Stimulated activated effector memory CD8-positive, alpha-beta T cell treated with anti-CD3 and anti-CD28 coated beads, Interleukin-12 subunit alpha, Interleukin-12 subunit beta, amount 100 ng/mL, for 72 hours (primary cell): ENCODE data around the gene USP22.
"Not testable (repeated sequence)": the region's sequence is repeated elsewhere in the genome, so short reads cannot be mapped to it uniquely, and the experiment has no call there.

Experiments used
- ATAC-seq: fragments of 150-1000 bp; cut with Tn5 transposase; 2 replicates; pipeline ENCODE4 v1.10.0; 2021
- DNase-seq, 2 donors: peaks; one replicate each; pipeline ENCODE4 v3.0.0; 2021 to 2022; ENCODE audit warnings: low spot score in 2 of 2
- H3K27ac Mint-ChIP-seq: one replicate; pipeline ENCODE4 v1.8.0; 2022; ENCODE audit warnings: mild to moderate bottlenecking, mixed read lengths
- H3K36me3 Mint-ChIP-seq: one replicate; pipeline ENCODE4 v1.8.0; 2022; ENCODE audit warnings: mild to moderate bottlenecking, mixed read lengths
- H3K4me1 Mint-ChIP-seq: one replicate; pipeline ENCODE4 v1.8.0; 2022; ENCODE audit warnings: mixed read lengths
- H3K4me3 Mint-ChIP-seq: one replicate; pipeline ENCODE4 v1.8.0; 2022; ENCODE audit warnings: mild to moderate bottlenecking, mixed read lengths
- H3K9me3 Mint-ChIP-seq: one replicate; pipeline ENCODE4 v1.8.0; 2022; ENCODE audit warnings: mixed read lengths

USP22 gene

GRCh38 chr17:21061971-21062526 lies 19.2 kb upstream of the USP22 start:
- ATAC-seq (no peak), DNase-seq (no peak)
- Mint-ChIP-seq H3K36me3 (no peaks in the 10 kb centered on the region), H3K4me1 (peaks cover 5% of the 10 kb centered on the region), H3K4me3 (no peak overlapping the region), H3K9me3 (no peaks in the 10 kb centered on the region), H3K27ac (no peak overlapping the region)

DNA sequence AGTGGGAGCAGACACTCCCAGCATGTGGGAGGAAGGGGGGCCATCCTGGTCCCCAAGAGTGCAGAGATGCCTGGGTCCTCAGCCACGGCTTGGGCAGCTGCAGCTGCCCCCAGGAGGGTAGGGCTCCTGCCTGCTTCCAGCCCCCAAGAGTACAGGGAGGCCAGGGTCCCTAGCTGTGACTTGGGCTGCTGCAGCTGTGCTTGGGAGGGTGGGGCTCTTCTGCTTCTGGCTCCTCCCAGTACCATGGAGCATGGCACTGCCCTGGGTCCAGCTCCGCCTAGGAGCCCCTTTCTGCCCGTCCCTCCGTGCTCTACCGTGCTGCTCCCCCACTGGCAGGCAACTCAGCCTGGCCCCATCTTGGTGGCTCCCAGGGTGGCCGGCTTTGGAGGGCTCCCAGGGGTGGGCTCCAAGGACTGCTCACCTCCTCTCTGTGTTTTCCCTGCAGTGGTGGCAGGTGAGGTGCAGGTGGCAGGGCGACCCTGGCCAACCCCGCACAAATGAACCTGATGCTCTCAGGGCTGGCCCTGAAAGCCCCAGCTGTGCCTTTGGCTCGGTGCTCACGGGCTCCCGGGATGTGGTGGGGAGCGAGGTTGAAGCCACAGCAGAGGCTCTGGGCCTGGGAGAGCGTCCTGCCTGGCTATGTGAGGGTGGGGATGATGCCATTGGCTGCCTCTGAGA lies 18.5 kb upstream of the USP22 start:
- no peaks in the 10 kb centered on the region for H3K36me3 Mint-ChIP-seq
- H3K4me3 Mint-ChIP-seq: no peak overlapping the region
- peaks cover 5% of the 10 kb centered on the region for H3K4me1 Mint-ChIP-seq
- no peaks in the 10 kb centered on the region for H3K9me3 Mint-ChIP-seq
- DNase-seq: no peak
- no peak for ATAC-seq
- no peak overlapping the region for H3K27ac Mint-ChIP-seq

DNA sequence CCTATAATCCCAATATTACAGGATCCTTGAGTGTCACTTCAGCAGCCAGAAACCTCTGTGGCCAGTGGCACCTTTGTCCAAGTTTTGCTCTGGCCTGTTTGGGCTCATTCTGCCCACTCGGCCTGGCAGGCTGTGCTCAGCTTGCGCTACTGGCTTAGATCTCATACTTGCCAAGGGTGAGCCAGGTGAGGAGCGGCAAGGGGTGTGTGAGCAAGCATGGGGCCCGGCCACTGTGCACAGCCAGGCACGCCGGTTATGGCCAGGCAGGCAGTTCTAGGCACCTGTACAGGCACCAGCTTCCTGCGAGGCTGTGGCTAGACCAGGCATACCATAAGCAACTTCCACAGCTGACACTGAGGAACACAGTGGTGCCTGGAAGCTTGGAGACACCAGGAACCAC lies 16.9 kb upstream of the USP22 start:
- ATAC-seq (no peak), DNase-seq (no peak)
- H3K36me3 Mint-ChIP-seq: no peaks in the 10 kb centered on the region
- H3K27ac Mint-ChIP-seq: no peak overlapping the region
- no peak overlapping the region for H3K4me3 Mint-ChIP-seq
- H3K4me1 Mint-ChIP-seq: no peaks in the 10 kb centered on the region
- no peaks in the 10 kb centered on the region for H3K9me3 Mint-ChIP-seq

- Mint-ChIP-seq H3K9me3 (no peaks in the 10 kb centered on the region), H3K4me3 (no peak overlapping the region), H3K27ac (no peak overlapping the region), H3K36me3 (no peaks in the 10 kb centered on the region), H3K4me1 (no peaks in the 10 kb centered on the region)
- ATAC-seq (no peak), DNase-seq (no peak)
Observed at GRCh38 chr17:21058098-21058893, 15.5 kb upstream of the USP22 start.

DNA sequence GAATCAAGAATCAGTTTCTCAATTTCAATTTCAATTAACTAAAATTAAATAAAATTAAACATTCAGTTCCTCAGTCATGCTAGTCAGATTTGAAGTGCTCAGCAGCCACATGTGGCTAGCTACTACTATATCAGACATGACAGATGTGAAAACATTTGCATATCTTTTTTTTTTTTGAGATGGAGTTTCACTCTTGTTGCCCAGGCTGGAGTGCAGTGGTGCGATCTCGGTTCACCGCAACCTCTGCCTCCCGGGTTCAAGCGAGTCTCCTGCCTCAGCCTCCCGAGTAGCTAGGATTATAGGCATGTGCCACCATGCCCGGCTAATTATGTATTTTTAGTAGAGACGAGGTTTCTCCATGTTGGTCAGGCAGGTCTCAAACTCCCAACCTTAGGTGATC lies 10.2 kb upstream of the USP22 start:
- H3K4me3 Mint-ChIP-seq, H3K36me3 Mint-ChIP-seq, DNase-seq, H3K9me3 Mint-ChIP-seq, H3K4me1 Mint-ChIP-seq, H3K27ac Mint-ChIP-seq, ATAC-seq: not testable (repeated sequence)

GRCh38 chr17:21049457-21049856 lies 6.6 kb upstream of the USP22 start:
- no peaks in the 10 kb centered on the region for H3K36me3 Mint-ChIP-seq
- no peak overlapping the region for H3K4me3 Mint-ChIP-seq
- DNase-seq: no peak
- peaks cover 1% of the 10 kb centered on the region for H3K4me1 Mint-ChIP-seq
- ATAC-seq: no peak
- no peaks in the 10 kb centered on the region for H3K9me3 Mint-ChIP-seq
- H3K27ac Mint-ChIP-seq: no peak overlapping the region

DNA sequence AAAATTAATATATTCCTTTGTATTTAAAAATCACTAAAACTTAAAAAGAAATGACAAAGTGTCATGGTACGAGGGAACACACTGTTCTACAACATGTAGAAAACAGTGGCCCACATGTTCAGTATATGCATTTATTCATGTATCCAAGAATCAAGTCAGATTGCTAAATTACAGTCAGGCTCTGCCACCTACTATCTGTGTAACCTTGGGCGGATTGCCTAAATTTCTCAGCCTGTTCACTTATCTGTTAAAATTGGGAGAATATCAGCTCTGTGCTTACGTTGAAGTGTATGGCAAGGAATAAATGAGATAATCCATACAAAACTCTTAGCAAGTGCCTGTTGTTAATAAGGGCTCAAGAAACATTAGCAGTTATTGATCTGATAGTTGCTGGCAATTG lies 3.4 kb upstream of the USP22 start:
- Mint-ChIP-seq H3K4me3 (no peak overlapping the region), H3K27ac (no peak overlapping the region), H3K9me3 (no peaks in the 10 kb centered on the region), H3K4me1 (peaks cover 11% of the 10 kb centered on the region), H3K36me3 (peaks cover 9% of the 10 kb centered on the region)
- no peak for DNase-seq
- ATAC-seq: no peak

DNA sequence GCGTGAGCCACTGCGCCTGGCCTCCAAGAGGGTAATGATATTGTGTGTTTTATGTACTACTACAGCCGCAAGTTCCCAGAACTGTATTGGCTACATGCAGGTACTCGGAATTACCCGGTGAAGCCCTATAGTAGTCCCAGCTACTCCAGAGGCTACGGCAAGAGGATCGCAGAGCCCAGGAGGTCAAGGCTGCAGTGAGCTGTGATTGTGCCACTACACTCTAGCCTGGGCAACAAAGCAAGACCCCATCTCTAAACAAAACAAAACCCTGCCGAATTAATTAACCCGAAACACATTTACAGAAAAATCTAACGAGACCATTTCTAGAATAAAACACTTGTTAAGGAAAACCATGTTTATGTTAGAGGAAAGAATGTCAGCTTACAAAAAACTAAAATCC lies 2.2 kb upstream of the USP22 start:
- DNase-seq (no peak), ATAC-seq (no peak)
- Mint-ChIP-seq H3K4me1 (peaks cover 11% of the 10 kb centered on the region), H3K4me3 (peak overlapping the region; percentile 94), H3K36me3 (peaks cover 21% of the 10 kb centered on the region), H3K27ac (peak overlapping the region; percentile 94), H3K9me3 (no peaks in the 10 kb centered on the region)

GRCh38 chr17:21043296-21044232 lies 753 bp upstream of the USP22 start:
- peak overlapping the region; percentile 94 for H3K27ac Mint-ChIP-seq
- peaks cover 11% of the 10 kb centered on the region for H3K4me1 Mint-ChIP-seq
- ATAC-seq: peak; percentile 90
- H3K36me3 Mint-ChIP-seq: peaks cover 33% of the 10 kb centered on the region
- no peaks in the 10 kb centered on the region for H3K9me3 Mint-ChIP-seq
- peak overlapping the region; percentile 94 for H3K4me3 Mint-ChIP-seq
- peak; percentile 89 to 98 for DNase-seq

DNA sequence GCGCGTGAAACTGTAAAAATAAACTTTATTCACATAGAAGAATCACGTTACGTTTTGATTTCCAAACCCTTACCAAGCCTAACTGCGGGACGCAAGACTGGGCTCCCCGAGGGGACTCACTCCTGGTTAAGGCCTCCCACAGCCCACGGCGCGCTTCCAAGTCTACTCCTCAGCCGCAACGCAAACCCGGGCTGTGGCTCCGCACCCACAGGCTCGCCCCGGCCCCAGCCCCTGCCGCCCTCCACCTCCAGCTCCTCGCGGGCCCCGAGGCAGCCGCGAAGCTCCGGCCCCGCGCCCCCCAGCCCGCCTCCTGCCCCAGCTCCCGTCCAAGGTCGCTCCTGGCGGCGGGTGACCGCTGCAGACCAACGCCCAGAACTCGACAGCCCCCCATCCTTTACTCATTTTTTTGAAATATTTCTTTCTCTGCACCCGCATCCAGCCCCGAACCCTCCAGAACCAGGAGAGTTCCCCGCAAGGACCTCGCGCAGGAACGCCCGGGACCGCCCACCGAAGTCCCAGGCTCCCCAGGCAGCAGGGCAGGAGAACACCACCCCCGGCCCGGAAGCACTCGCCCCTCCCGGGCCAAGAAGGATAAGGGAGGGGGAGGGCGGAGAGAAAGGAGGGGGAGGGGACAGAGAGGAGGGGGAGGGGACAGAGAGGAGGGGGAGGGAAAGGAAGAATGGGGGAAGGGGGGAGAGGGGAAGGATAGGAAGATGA lies 912 bp downstream of the USP22 start:
- peak; percentile 39 to 84 for DNase-seq
- ATAC-seq: peak; percentile 16
- Mint-ChIP-seq H3K27ac (peak overlapping the region; percentile 94), H3K4me3 (peak overlapping the region; percentile 94), H3K4me1 (peaks cover 20% of the 10 kb centered on the region), H3K9me3 (no peaks in the 10 kb centered on the region), H3K36me3 (peaks cover 49% of the 10 kb centered on the region)

GRCh38 chr17:21039839-21040575 lies 2.8 kb downstream of the USP22 start:
- Mint-ChIP-seq H3K36me3 (peaks cover 68% of the 10 kb centered on the region), H3K4me1 (peaks cover 39% of the 10 kb centered on the region), H3K27ac (peak overlapping the region; percentile 94), H3K9me3 (no peaks in the 10 kb centered on the region), H3K4me3 (peak overlapping the region; percentile 94)
- ATAC-seq (no peak), DNase-seq (no peak)

- Mint-ChIP-seq H3K4me3 (no peak overlapping the region), H3K27ac (no peak overlapping the region), H3K36me3 (peaks cover 89% of the 10 kb centered on the region), H3K9me3 (no peaks in the 10 kb centered on the region), H3K4me1 (peaks cover 52% of the 10 kb centered on the region)
- ATAC-seq (no peak), DNase-seq (no peak)
Observed at GRCh38 chr17:21037117-21037803, 5.6 kb downstream of the USP22 start.

DNA sequence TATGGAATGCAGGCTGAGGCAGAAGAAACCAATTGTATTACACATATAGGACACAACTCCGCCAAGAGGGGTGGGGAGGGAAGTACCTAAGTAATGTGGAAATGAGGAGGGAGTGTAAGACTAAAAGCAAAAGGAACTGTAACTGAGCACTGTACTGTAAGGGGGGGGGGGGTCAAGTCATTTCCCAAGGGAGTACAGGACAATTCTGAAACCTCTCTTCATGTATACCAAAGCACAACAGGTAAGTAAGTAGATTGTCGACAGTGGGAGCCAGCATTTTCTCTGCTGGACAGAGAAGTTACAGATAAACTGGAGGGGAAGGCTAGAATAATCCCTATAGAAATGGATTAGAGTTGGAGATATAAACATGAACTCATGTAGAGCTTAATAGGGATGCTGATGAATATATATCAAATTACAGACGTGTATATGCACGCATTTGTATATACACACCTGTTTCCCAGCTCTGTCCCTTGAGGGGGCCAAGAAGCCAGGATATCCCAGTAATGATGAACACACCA lies 6.4 kb downstream of the USP22 start:
- Mint-ChIP-seq H3K27ac (no peak overlapping the region), H3K36me3 (peaks cover 90% of the 10 kb centered on the region), H3K4me1 (peaks cover 60% of the 10 kb centered on the region), H3K9me3 (no peaks in the 10 kb centered on the region), H3K4me3 (no peak overlapping the region)
- no peak for ATAC-seq
- DNase-seq: no peak
